H9 (cell line): ENCODE results near the gene MCAT. TPM values are rescaled to one million over a fixed set of nuclear protein-coding genes. Genes with fewer than 3 reads are reported as not detected.

ENCODE experiments used
- DNase-seq: peaks from one replicate; pipeline ENCODE4 v3.0.0-alpha.2; 2017
- H2AFZ ChIP-seq: one replicate; pipeline ENCODE4 v1.6.1; 2013; ENCODE audit warnings: mild to moderate bottlenecking, low read length, control low read depth, moderate library complexity
- H2AK5ac ChIP-seq: 2 replicates; pipeline ENCODE4 v1.6.1; 2013; ENCODE audit warnings: low read length, control low read depth, mixed read lengths; ENCODE audit not compliant: insufficient read length
- H2BK120ac ChIP-seq: one replicate; pipeline ENCODE4 v1.6.1; 2013; ENCODE audit warnings: low read depth, mild to moderate bottlenecking, low read length, control low read depth, inconsistent platforms; ENCODE audit not compliant: poor library complexity, severe bottlenecking
- H2BK12ac ChIP-seq: 2 replicates; pipeline ENCODE4 v1.6.1; 2013; ENCODE audit warnings: low read length, control low read depth, mixed read lengths, low read depth; ENCODE audit not compliant: insufficient read length
- H2BK15ac ChIP-seq: 2 replicates; pipeline ENCODE4 v1.6.1; 2013; ENCODE audit warnings: low read depth, low read length, control low read depth
- H2BK20ac ChIP-seq: one replicate; pipeline ENCODE4 v1.6.1; 2013; ENCODE audit warnings: low read depth, mild to moderate bottlenecking, low read length, control low read depth, inconsistent platforms; ENCODE audit not compliant: poor library complexity, severe bottlenecking
- H2BK5ac ChIP-seq: 2 replicates; pipeline ENCODE4 v1.6.1; 2013; ENCODE audit warnings: low read length, control low read depth, mixed read lengths; ENCODE audit not compliant: insufficient read length
- H3K14ac ChIP-seq: 2 replicates; pipeline ENCODE4 v1.6.1; 2013; ENCODE audit warnings: low read length, control low read depth; ENCODE audit not compliant: insufficient read depth
- H3K18ac ChIP-seq: 2 replicates; pipeline ENCODE4 v1.6.1; 2013; ENCODE audit warnings: low read depth, mild to moderate bottlenecking, mixed read lengths, low read length, control low read depth; ENCODE audit not compliant: insufficient read length
- H3K23ac ChIP-seq: 2 replicates; pipeline ENCODE4 v1.6.1; 2013; ENCODE audit warnings: low read length, control low read depth, mixed read lengths, low read depth; ENCODE audit not compliant: insufficient read length
- H3K23me2 ChIP-seq: 2 replicates; pipeline ENCODE4 v1.6.1; 2013; ENCODE audit warnings: low read depth, mild to moderate bottlenecking, mixed read lengths, low read length, control low read depth; ENCODE audit not compliant: insufficient read length, poor library complexity, severe bottlenecking
- H3K27ac ChIP-seq: 2 replicates; pipeline ENCODE4 v1.5.1; 2013; ENCODE audit warnings: low read length, control low read depth, mixed read lengths, low read depth; ENCODE audit not compliant: insufficient read length
- H3K27me3 ChIP-seq: 2 replicates; pipeline ENCODE4 v1.6.1; 2013; ENCODE audit warnings: low read length, control low read depth, inconsistent platforms; ENCODE audit not compliant: insufficient read depth
- H3K4ac ChIP-seq: 2 replicates; pipeline ENCODE4 v1.6.1; 2013; ENCODE audit warnings: low read depth, mild to moderate bottlenecking, control low read depth, inconsistent platforms, low read length, moderate library complexity
- H3K4me1 ChIP-seq: 2 replicates; pipeline ENCODE4 v1.6.1; 2013; ENCODE audit warnings: low read length, control low read depth, inconsistent platforms; ENCODE audit not compliant: insufficient read depth
- H3K4me2 ChIP-seq: 2 replicates; pipeline ENCODE4 v1.6.1; 2013; ENCODE audit warnings: low read length, control low read depth, mixed read lengths; ENCODE audit not compliant: insufficient read length, insufficient read depth
- H3K56ac ChIP-seq: 2 replicates; pipeline ENCODE4 v1.6.1; 2013; ENCODE audit warnings: low read depth, mild to moderate bottlenecking, mixed read lengths, low read length, control low read depth; ENCODE audit not compliant: insufficient read length
- H3K79me1 ChIP-seq: 2 replicates; pipeline ENCODE4 v1.6.1; 2013; ENCODE audit warnings: low read depth, mild to moderate bottlenecking, moderate library complexity, low read length, control low read depth, inconsistent platforms; ENCODE audit not compliant: insufficient read depth, poor library complexity, severe bottlenecking
- H3K79me2 ChIP-seq: 2 replicates; pipeline ENCODE4 v1.6.1; 2013; ENCODE audit warnings: low read length, control low read depth, inconsistent platforms; ENCODE audit not compliant: insufficient read depth
- H3K9ac ChIP-seq: 2 replicates; pipeline ENCODE4 v1.6.1; 2013; ENCODE audit warnings: low read length, control low read depth, mixed read lengths; ENCODE audit not compliant: insufficient read length; ENCODE audit errors: extremely low read depth
- H3K9me3 ChIP-seq: one replicate; pipeline ENCODE4 v1.6.1; 2013; ENCODE audit warnings: low read depth, low read length, inconsistent platforms; ENCODE audit not compliant: control insufficient read depth
- H3T11ph ChIP-seq: one replicate; pipeline ENCODE4 v1.6.1; 2013; ENCODE audit warnings: mild to moderate bottlenecking, low read length, control low read depth, inconsistent platforms
- H4K20me1 ChIP-seq: one replicate; pipeline ENCODE4 v1.6.1; 2013; ENCODE audit not compliant: control insufficient read depth, insufficient read length, insufficient read depth
- H4K5ac ChIP-seq: 2 replicates; pipeline ENCODE4 v1.6.1; 2013; ENCODE audit warnings: low read depth, mild to moderate bottlenecking, mixed read lengths, low read length, control low read depth; ENCODE audit not compliant: insufficient read length
- H4K8ac ChIP-seq: replicated peaks from 2 replicates; pipeline ENCODE4 v1.6.1; 2013; ENCODE audit warnings: low read length, control low read depth, mixed read lengths, low read depth; ENCODE audit not compliant: insufficient read length
- H4K91ac ChIP-seq: 2 replicates; pipeline ENCODE4 v1.6.1; 2013; ENCODE audit warnings: low read depth, mild to moderate bottlenecking, moderate library complexity, mixed read lengths, low read length, control low read depth; ENCODE audit not compliant: insufficient read length
- H3K27ac Mint-ChIP-seq, 3 experiments: 2 replicates in 2 of 3; 3 replicates in 1 of 3; pipeline ENCODE4 v1.8.0; 2020 to 2021; ENCODE audit warnings: mixed read lengths in 3 of 3, mild to moderate bottlenecking in 1 of 3, moderate library complexity in 1 of 3
- H3K27me3 Mint-ChIP-seq: 2 replicates; pipeline ENCODE4 v1.8.0; 2021; ENCODE audit warnings: low read depth, mild to moderate bottlenecking, moderate library complexity, mixed read lengths
- H3K36me3 Mint-ChIP-seq, 3 experiments: 2 replicates in 2 of 3; 3 replicates in 1 of 3; pipeline ENCODE4 v1.8.0; 2020 to 2021; ENCODE audit warnings: low read depth in 3 of 3, mixed read lengths in 3 of 3; ENCODE audit not compliant: insufficient read depth in 1 of 3
- H3K4me1 Mint-ChIP-seq, 2 experiments: 2 replicates each; pipeline ENCODE4 v1.8.0; 2020; ENCODE audit warnings: mixed read lengths in 2 of 2
- H3K4me3 Mint-ChIP-seq, 2 experiments: 2 replicates in 1 of 2; 3 replicates in 1 of 2; pipeline ENCODE4 v1.8.0; 2020 to 2021; ENCODE audit warnings: mild to moderate bottlenecking in 2 of 2, mixed read lengths in 2 of 2, moderate library complexity in 1 of 2
- H3K9me3 Mint-ChIP-seq, 2 experiments: 2 replicates in 1 of 2; 3 replicates in 1 of 2; pipeline ENCODE4 v1.8.0; 2020; ENCODE audit warnings: mild to moderate bottlenecking in 2 of 2, mixed read lengths in 2 of 2, moderate library complexity in 1 of 2
- CTCF ChIP-seq: fragments of 200-600 bp; sonication (generic); conservative IDR thresholded peaks from 3 replicates; pipeline ENCODE4 v1.8.0; 2021; ENCODE audit warnings: antibody characterized with exemption, mild to moderate bottlenecking
- WGBS: extraction: QIAGEN DNeasy Blood & Tissue Kit; methylation state at CpG from one replicate; pipeline ENCODE4 v1.1.7; 2013; ENCODE audit warnings: missing lambda C conversion rate, low lambda C conversion rate, mixed read lengths; ENCODE audit not compliant: insufficient read length; ENCODE audit errors: extremely low coverage; 5-methylcytosine and 5-hydroxymethylcytosine counted together
- total RNA-seq: library from RNA; stranded (reverse); gene quantifications from 2 replicates; pipeline ENCODE4 v1.2.1, GENCODE V29; 2021

MCAT gene
- total RNA-seq, 1 experiment from 2014 or later, result 20.3 TPM

GRCh38 chr22:43088627-43088983 is 54.6 kb downstream of the MCAT start:
- Histone ChIP-seq H2AFZ (peak overlapping the region; percentile 74), H3K23me2 (peaks cover 5% of the 10 kb centered on the region), H3K18ac (peak overlapping the region; percentile 79), H3K9me3 (no peaks in the 10 kb centered on the region), H3K4me2 (peak overlapping the region; percentile 89), H3K4me1 (no peaks in the 10 kb centered on the region), H2BK5ac (no peak overlapping the region), H3K9ac (peak overlapping the region; percentile 77), H2BK12ac (no peak overlapping the region), H2BK15ac (no peak overlapping the region), H2AK5ac (no peak overlapping the region), H4K20me1 (no peaks in the 10 kb centered on the region), H4K91ac (no peak overlapping the region), H2BK20ac (no peak overlapping the region), H3K4ac (no peak overlapping the region), H3K79me1 (no peaks in the 10 kb centered on the region), H2BK120ac (no peak overlapping the region), H4K8ac (no peak overlapping the region), H3T11ph (no peak overlapping the region), H3K27ac (no peak overlapping the region), H3K79me2 (no peaks in the 10 kb centered on the region), H3K27me3 (no peaks in the 10 kb centered on the region), H3K14ac (peak overlapping the region; percentile 83; the same call in 1 of the 2 replicates), H4K5ac (no peak overlapping the region), H3K23ac (no peak overlapping the region), H3K56ac (no peak overlapping the region)
- DNase-seq, result no peak
- Mint-ChIP-seq H3K4me3 (peak overlapping the region; percentile 74 to 91), H3K9me3 (no peaks in the 10 kb centered on the region; a peak in 1 of 5 replicates), H3K36me3 (peaks cover 0 to 5% (median 0%) of the 10 kb centered on the region in 3 experiments; a peak in 3 of 7 replicates), H3K27ac (peak overlapping the region in 2 of 3 experiments; percentile 21 to 71; a peak in 2 of 7 replicates), H3K4me1 (peaks cover 3 to 15% of the 10 kb centered on the region in 2 experiments; a peak in 3 of 4 replicates), H3K27me3 (no peaks in the 10 kb centered on the region)
- WGBS, result no CpG with 5 or more reads among the region's 9 CpGs
- TF ChIP-seq CTCF, result no peak
